ENCODE data around the gene PAQR7. TPM values are rescaled to one million over a fixed set of nuclear protein-coding genes. Genes with fewer than 3 reads are reported as not detected.

The PAQR7 gene
- total RNA-seq, 2 donors from 2014 or later = 0.85 to 2.9 TPM

- H3K4me1 ChIP-seq = peaks cover 0 to 11% of the 10 kb centered on the region in 2 donors
These were observed 42.5 kb upstream of the PAQR7 start for GRCh38 chr1:25917996-25918395.

GRCh38 chr1:25916460-25916859 lies 41.0 kb upstream of the PAQR7 start:
- Histone ChIP-seq H3K9me3 (no peaks in the 10 kb centered on the region), H3K4me1 (no peaks in the 10 kb centered on the region), H3K27me3 (no peaks in the 10 kb centered on the region), H3K27ac (no peak overlapping the region), H3K4me3 (no peak overlapping the region), H3K36me3 (no peaks in the 10 kb centered on the region)
- no peak for TF ChIP-seq CTCF (IDR thresholded peaks at IDR 0.05)
- DNase-seq (ENCODE audit: low spot score) = no peak

More at GRCh38 chr1:25917996-25918395, 42.5 kb upstream of the PAQR7 start:
- no peak for DNase-seq (ENCODE audit: low spot score)
- H3K27me3 ChIP-seq = no peaks in the 10 kb centered on the region
- H3K4me3 ChIP-seq = no peak overlapping the region
- no peak overlapping the region for H3K27ac ChIP-seq
- TF ChIP-seq CTCF (IDR thresholded peaks at IDR 0.05) = no peak
- no peaks in the 10 kb centered on the region for H3K36me3 ChIP-seq
- no peaks in the 10 kb centered on the region for H3K9me3 ChIP-seq

GRCh38 chr1:25914074-25914995 lies 38.8 kb upstream of the PAQR7 start:
- H3K27me3 ChIP-seq = no peaks in the 10 kb centered on the region
- H3K36me3 ChIP-seq = no peaks in the 10 kb centered on the region
- no peak for TF ChIP-seq CTCF (IDR thresholded peaks at IDR 0.05)
- no peaks in the 10 kb centered on the region for H3K4me1 ChIP-seq
- no peak for DNase-seq (ENCODE audit: low spot score)
- H3K27ac ChIP-seq = no peak overlapping the region
- no peaks in the 10 kb centered on the region for H3K9me3 ChIP-seq
- H3K4me3 ChIP-seq = no peak overlapping the region

- H3K9me3 ChIP-seq = no peaks in the 10 kb centered on the region
- no peak overlapping the region for H3K4me3 ChIP-seq
- no peaks in the 10 kb centered on the region for H3K4me1 ChIP-seq
- no peak overlapping the region for H3K27ac ChIP-seq
- H3K27me3 ChIP-seq = no peaks in the 10 kb centered on the region
- DNase-seq (ENCODE audit: low spot score) = no peak
- TF ChIP-seq CTCF (IDR thresholded peaks at IDR 0.05) = no peak
- no peaks in the 10 kb centered on the region for H3K36me3 ChIP-seq
These were observed 37.7 kb upstream of the PAQR7 start for GRCh38 chr1:25913206-25913605.

- no peak for DNase-seq (ENCODE audit: low spot score)
- no peak overlapping the region for H3K4me3 ChIP-seq
- H3K27me3 ChIP-seq = no peaks in the 10 kb centered on the region
- no peaks in the 10 kb centered on the region for H3K36me3 ChIP-seq
- no peak for TF ChIP-seq CTCF (IDR thresholded peaks at IDR 0.05)
- H3K9me3 ChIP-seq = no peaks in the 10 kb centered on the region
- H3K27ac ChIP-seq = no peak overlapping the region
- peaks cover 0 to 1% of the 10 kb centered on the region in 2 donors for H3K4me1 ChIP-seq
These were observed 36.7 kb upstream of the PAQR7 start for GRCh38 chr1:25912076-25912831.

All from right atrium auricular region (tissue), 2 donors.